Measurements from ENCODE around the gene DDX54. TPM values are rescaled to one million over a fixed set of nuclear protein-coding genes. Genes with fewer than 3 reads are reported as not detected.
A peak's percentile ranks its signal among the peaks of the same experiment; 100 is the strongest.
"Not testable (repeated sequence)": the region's sequence is repeated elsewhere in the genome, so short reads cannot be mapped to it uniquely, and the experiment has no call there.

DDX54 gene
- total RNA-seq, 2 donors from 2014 or later, result 35.1 to 38.0 TPM

DNA sequence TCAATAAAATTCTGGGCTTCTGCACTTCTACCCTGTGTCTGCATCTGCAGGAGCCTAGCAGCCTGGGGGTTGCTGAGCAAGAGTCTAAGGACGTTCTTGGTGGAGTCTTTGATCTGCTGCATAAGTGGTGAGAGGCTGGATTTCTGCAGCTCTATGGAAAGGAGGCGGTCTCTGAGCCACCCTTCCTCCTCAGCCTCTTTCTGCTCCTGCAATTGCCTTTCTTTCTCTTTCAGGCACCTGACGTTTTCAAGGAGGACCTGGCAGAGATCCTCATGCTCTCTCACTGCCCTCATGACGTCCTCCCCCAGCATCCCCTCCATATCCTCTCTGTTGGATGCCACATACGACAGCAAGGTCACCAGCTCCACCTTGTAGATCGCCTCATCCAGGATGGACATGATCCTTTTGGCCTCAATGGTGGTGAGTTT is 22.3 kb upstream of the DDX54 start:
- Histone ChIP-seq H3K4me1 (peaks cover 0 to 30% of the 10 kb centered on the region in 2 donors), H3K9me3 (no peaks in the 10 kb centered on the region), H3K27me3 (no peaks in the 10 kb centered on the region), H3K4me3 (no peak overlapping the region), H3K36me3 (no peaks in the 10 kb centered on the region), H3K27ac (peak overlapping the region; percentile 66 to 71)
- TF ChIP-seq, protein P1, sequence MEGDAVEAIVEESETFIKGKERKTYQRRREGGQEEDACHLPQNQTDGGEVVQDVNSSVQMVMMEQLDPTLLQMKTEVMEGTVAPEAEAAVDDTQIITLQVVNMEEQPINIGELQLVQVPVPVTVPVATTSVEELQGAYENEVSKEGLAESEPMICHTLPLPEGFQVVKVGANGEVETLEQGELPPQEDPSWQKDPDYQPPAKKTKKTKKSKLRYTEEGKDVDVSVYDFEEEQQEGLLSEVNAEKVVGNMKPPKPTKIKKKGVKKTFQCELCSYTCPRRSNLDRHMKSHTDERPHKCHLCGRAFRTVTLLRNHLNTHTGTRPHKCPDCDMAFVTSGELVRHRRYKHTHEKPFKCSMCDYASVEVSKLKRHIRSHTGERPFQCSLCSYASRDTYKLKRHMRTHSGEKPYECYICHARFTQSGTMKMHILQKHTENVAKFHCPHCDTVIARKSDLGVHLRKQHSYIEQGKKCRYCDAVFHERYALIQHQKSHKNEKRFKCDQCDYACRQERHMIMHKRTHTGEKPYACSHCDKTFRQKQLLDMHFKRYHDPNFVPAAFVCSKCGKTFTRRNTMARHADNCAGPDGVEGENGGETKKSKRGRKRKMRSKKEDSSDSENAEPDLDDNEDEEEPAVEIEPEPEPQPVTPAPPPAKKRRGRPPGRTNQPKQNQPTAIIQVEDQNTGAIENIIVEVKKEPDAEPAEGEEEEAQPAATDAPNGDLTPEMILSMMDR (IDR thresholded peaks at IDR 0.05), result no peak
- no peak for DNase-seq (ENCODE audit: low spot score)

DNA sequence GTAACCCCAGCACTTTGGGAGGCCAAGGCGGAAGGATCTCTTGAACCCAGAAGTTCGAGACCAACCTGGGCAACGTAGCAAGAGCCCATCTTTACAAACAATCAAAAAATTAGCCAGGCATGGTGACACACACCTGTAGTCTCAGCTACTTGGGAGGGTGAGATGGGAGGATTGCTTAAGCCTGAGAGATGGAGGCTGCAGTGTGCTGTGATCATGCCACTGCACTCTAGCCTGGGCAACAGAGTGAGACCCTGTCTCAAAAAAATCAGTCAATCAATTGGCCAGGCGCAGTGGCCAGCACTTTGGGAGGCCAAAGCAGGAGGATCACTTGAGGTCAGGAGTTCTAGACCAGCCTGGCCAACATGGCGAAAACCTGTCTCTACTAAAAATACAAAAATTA is 21.5 kb upstream of the DDX54 start:
- H3K27ac ChIP-seq; DNase-seq (ENCODE audit: low spot score); H3K36me3 ChIP-seq; H3K4me3 ChIP-seq; H3K9me3 ChIP-seq; H3K27me3 ChIP-seq: not testable (repeated sequence)
- peaks cover 0 to 30% of the 10 kb centered on the region in 2 donors for H3K4me1 ChIP-seq

DNA sequence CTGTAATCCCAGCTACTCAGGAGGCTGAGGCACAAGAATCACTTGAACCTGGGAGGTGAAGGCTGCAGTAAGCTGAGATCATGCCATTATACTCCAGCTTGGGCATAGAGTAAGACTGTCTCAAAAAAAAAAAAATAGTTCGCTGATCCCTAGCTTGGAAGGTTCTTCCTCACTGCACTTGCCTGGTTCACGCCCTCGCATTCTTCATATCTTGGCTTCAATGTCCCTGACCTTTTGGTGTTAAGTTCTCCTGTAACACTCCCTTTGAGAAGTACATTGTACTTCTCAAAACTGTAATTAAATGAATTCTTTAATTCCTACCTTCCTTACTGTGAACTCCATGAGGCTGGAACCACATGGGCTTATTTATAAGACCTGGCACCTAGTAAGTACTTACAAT is 19.5 kb upstream of the DDX54 start:
- DNase-seq (ENCODE audit: low spot score), result no peak
- Histone ChIP-seq H3K27ac (peak overlapping the region; percentile 3 to 40), H3K4me3 (no peak overlapping the region), H3K36me3 (no peaks in the 10 kb centered on the region), H3K9me3 (no peaks in the 10 kb centered on the region), H3K4me1 (peaks cover 0 to 30% of the 10 kb centered on the region in 2 donors), H3K27me3 (no peaks in the 10 kb centered on the region)
- TF ChIP-seq, protein P1 (IDR thresholded peaks at IDR 0.05), result no peak

DNA sequence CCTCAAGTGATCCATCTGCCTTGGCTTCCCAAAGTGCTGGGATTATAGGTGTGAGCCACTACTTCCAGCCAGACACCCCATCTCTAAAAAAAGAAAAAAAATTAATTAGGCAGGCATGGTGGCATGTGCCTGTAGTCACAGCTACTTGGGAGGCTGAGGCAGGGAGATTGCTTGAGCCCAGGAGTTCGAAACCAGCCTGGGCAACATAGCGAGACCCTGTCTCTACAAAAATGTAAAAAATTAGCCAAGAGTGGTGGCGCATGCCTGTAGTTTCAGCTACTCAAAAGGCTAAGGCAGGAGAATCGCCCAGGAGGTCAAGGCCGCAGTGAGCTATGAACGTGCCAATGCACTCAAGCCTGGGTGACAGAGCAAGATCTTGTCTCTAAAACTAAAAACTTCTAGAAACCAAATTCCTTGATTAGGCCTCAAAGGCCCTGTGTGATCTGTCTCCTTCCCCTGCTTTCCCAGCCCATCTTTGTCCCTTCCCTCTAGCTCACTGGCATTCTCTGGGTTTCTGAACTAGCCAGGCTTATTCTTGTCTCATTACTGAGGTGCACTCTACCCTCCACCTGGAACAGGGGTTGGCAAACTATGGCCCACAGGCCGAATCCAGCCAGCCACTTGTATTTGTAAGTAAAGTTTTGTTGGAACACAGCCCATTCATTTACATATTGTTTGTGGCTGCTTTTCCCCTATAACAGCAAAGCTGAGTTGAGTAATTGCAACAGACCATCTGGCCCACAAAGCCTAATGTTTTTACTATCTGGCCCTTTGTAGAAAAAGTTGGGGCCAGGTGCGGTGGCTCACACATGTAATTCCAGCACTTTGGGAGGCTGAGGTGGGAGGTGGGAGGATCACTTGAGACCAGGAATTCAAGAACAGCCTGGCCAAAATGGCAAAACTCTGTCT is 18.8 kb upstream of the DDX54 start:
- H3K27ac ChIP-seq, result peak overlapping the region; percentile 3 to 40
- H3K9me3 ChIP-seq, result no peaks in the 10 kb centered on the region
- DNase-seq (ENCODE audit: low spot score), result no peak
- H3K4me3 ChIP-seq, result no peak overlapping the region
- peaks cover 0 to 24% of the 10 kb centered on the region in 2 donors for H3K4me1 ChIP-seq
- no peaks in the 10 kb centered on the region for H3K27me3 ChIP-seq
- TF ChIP-seq, protein P1 (IDR thresholded peaks at IDR 0.05), result no peak
- H3K36me3 ChIP-seq, result no peaks in the 10 kb centered on the region

DNA sequence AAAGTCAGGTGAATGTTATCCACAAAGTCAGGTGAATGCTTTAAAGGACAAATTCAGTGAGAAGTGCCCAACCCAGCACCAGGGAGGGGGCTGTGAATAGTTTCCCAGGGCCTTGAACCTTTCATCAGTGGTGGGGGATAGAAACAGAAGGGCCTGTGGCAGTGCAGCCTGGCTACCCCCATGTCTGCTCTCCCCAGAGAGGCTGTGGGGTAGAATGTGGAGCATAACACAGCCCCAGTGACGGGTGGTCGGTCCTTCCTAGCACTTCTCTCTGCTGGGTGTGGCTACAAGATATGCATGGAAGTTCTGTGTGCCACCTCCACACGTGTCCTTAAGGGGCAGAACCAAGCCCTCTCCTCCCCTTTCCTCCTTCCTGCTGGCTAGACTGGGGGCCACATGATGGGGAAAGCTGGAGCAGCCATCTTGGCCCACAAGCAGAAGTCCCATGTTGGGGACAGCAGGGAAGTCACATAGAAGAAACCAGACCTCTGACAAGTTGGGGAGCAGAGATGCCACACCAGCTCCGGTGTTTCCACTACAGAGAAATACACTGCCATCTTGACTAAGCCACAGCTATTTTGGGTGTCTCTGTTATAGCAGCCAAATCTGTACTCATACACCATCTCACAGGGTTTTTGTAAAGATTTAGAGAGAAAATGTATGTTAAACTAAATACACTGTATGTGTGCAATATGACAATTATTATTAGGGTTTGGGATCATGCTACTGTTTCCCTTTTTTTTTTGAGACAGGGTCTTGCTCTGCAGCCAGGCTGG is 17.2 kb upstream of the DDX54 start:
- no peak overlapping the region for H3K27ac ChIP-seq
- peaks cover 0 to 10% of the 10 kb centered on the region in 2 donors for H3K4me1 ChIP-seq
- no peak for DNase-seq (ENCODE audit: low spot score)
- no peaks in the 10 kb centered on the region for H3K27me3 ChIP-seq
- no peak overlapping the region for H3K4me3 ChIP-seq
- H3K9me3 ChIP-seq, result no peaks in the 10 kb centered on the region
- H3K36me3 ChIP-seq, result no peaks in the 10 kb centered on the region
- TF ChIP-seq, protein P1 (IDR thresholded peaks at IDR 0.05), result no peak
